GM19324 (cell line): Measurements from ENCODE around the gene CACNA1G.
A peak's percentile ranks its signal among the peaks of the same experiment; 100 is the strongest.

ENCODE experiments used
- ATAC-seq: cut with Tn5 transposase; IDR thresholded peaks from one replicate; pipeline ENCODE4 v1.9.1; 2021; ENCODE audit warnings: mild to moderate bottlenecking, moderate library complexity; ENCODE audit not compliant: unreplicated experiment, low FRiP score

CACNA1G gene

DNA sequence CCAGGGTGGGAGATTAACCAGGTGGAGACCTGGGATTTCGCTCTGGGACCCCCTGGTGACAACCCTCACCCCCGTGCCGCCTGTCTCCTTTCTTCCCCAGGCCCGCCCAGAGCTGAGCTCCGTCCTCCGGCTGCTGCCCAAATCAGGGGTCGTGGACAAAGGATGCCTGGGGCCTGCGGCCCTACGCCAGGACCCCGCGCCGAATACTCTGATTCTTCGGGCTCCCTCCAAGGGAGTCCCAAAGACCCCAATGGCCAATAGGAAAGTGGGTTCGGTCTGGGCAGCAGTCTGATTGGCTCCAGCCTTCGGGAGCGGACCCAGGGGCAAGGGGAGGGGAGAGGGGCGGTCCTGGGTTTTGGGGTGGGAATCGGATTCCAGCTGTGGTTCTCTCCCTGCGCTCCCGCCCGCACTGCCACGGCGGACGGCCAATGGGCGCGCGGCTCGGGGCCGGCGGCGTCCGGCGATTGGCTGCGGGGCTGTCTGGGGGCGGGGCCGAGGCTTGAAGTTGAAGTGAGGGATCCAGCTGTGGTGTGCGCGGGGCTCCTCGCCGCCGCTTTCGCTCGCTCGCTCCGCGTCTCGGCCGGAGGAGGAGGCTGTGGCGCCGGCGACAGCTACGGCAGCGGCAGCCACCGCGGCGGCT, at the start of gene CACNA1G:
TSS of gene CACNA1G (plus strand) at position 531 of the 640 bp plus-strand sequence. CDS start 745 bp downstream, outside the sequence.
- ATAC-seq = peak; percentile 84

DNA sequence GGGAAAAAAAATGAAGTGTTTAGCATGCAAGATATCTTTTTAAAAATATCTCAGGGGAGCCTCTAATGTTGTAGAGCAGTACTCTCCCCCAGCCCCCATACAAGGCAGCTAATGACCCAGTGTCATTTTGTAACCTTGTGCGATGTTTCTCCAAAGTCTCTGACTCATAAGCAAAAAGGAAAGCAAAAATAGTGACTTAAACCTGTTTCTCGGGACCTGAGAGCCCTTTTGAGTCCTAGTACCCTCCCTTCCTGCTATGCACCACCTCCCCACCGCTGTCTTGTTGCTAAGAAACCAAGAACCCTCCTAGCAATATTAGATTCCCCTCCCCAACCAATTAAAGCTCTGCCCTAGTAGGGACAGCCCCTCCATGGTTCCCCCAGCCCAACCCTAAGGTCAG, 49.5 kb upstream of the CACNA1G start:
- no peak for ATAC-seq

DNA sequence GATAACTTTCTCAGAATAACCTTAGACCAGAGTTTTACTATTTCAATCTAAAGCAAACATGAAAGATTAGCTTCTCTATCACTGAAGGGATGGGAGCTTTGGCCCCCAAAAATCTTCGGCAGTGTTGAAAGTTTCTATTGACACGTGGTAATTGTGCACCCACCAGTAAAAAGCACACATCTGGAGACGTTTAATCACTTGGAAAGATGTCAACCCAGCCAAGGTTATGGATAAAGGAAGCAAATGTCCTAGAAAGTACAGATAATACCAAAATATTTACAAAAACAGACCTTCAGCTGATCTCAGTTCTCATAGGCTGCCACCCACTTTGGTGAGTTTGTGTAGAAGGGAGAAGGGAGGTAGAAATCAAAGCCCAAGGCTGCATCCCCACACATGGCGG, 47.0 kb upstream of the CACNA1G start:
- no peak for ATAC-seq

DNA sequence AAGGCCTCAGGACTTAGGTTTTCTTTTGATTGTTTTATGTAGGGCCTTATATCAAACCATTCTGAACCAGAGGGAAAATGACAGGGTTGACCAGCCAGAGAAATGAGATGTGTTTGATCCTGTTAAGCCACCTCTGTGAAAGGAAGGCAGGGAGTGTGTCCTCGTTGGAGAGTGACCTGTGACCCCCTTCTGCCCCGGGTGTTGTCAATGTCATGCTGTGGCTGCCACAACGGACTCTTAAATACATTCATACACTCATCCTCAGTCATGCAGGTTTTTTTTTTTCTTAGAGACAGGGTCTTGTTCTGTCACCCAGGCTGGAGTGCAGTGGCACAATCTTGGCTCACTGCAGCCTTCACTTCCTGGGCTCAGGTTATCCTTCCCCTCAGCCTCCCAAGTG, 46.1 kb upstream of the CACNA1G start:
- no peak for ATAC-seq

DNA sequence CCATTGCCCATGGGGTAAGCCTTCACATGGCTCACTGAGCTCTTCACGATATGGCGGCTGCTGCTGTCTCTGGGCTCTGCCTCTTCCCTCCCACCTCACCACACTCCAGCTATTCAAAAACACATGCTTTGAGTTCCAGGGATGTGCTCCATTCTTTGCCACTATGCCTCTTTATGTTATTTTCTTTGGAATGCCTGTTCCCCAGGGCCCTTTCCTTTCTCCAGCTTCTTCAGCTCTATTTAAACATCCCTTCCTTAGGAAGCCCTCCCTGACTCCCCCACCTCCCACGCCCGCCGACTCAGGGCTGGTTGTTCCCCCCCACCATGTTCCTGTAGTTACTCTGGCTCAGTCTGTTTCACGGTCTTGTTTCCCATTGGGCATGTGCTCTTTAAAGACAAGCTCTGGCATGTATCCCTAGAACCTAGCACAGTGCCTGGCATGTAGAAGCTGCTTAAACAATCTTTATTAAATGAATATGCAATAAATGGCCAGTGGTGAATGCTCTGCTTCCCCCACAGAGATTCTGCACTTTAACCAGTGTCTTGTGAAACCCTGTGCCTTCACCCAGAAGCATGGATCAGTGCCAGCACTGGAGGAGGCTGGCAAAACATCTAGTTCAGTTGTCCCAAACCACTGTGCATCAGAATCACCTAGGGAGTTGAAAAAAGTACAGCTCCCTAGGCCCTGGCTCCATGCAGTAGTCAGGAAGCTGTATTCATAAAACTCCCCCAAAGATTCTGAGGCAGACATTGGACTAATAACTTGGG, 45.4 kb upstream of the CACNA1G start:
- ATAC-seq = no peak

DNA sequence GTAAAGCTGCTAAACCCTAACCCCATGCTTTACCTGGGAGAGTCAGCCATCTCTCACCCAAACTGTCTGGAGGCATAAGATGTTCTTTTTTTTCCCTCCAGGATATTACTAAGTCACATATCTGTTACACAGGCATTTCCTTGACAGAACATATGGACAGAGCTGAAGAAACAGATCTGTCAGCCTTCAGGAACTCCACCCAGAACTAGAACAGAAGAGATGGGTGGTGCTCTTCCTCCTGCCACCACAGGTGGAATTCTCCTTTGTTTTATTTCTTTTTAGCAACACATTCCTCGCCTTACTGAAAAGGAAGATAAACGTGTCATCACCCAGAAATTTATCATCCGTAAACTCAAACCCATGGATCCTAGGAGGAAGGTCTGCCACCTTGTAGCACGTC, 43.5 kb upstream of the CACNA1G start:
- no peak for ATAC-seq

DNA sequence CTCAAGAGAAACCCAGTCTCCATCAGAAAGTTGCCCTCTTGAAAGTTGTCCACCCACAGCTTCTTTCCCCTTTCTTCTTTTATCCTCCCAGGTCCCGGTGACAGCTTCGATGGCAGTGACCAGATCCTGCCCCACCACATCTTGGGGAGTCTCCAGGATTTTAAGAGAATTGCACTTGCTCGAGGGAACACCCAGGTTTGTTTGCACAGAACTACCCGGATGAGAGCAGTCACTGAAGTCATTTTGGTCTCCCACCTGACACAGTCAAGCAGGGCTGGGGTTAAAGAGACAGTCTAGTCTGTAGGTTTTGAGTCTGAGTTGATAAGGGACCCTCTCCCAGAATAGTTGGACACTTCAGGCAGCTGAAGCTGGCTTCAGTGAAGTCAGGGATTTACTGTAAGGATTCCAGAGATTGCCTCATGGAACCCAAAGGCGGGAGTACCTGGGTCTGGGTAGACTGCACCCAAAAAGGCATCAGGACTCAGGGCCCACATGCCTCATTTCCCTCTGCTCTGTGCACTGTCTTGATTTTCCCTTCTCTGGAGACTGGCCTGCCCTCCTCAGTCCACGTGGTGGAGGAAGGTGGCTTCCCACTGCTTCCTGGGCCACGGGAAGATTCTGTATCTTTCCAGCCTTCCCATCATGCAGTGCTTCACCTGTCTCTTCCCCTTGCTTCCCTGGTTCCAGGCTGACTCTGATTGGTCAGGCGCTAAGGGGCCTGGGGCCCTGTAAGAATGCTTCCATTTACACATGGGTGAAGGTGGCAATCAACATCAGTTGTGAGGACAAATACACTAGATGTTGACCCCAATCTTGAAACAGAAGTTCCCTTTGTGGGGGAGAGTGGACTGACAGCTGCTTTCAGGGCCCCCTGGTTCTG, 42.8 kb upstream of the CACNA1G start:
- ATAC-seq = no peak

DNA sequence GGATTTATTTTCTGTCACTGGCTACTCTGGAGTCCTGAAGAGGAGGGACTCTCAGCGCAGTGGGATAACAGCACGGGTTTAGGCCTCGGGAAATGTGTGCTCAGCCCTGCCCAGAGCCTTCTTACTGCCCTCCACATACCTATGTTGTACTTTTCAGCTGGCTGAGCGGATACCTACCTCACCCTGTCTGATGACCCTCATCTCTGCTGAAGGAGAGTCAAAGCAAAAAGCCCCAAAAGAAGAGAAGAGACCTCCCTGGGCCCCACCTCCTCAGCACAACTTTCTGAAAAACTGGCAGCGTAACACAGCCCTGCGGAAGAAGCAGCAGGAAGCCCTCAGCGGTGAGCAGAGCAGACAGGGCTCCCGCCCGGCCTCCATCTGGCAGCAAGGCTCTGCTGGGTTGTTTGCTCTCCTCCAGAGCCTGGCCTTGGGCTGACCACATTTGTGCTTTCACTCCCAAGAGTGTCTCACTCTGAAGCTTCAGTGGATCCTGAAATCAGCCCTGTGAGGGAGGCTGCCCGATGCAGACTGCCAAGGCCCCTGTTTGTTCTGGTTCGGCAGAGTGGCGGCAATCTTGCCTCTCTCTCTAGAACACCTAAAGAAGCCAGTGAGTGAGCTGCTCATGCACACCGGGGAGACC, 42.0 kb upstream of the CACNA1G start:
- ATAC-seq = no peak

DNA sequence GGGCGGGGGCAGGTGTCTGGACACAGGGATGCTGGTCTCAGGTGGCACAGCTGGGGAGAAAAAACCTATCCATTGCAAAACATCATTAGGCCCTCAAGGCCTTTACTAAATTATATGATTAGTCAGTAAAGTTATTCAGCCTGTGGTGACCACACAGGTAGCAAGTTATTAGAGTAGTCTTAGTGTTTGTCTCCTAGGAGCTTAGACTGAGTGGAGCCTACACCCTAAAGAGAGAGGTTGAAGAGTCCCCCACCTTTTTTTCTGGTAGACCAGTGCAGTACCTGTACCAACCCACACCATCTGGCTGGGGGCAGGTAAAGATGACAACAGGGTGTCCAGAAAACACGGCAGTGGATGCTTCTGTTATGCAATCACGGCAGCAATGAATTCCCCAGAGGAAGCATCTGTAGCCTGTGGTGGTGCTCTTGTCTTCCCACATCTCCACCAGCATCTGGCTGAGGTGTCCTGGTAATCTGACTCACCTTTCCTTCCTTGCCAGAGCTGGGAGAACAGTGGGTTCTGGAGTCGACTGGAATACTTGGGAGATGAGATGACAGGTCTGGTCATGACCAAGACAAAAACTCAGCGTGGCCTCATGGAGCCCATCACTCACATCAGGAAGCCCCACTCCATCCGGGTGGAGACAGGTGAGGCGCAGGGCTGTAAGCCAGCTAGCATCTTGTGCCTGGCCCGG, 41.2 kb upstream of the CACNA1G start:
- ATAC-seq = no peak

DNA sequence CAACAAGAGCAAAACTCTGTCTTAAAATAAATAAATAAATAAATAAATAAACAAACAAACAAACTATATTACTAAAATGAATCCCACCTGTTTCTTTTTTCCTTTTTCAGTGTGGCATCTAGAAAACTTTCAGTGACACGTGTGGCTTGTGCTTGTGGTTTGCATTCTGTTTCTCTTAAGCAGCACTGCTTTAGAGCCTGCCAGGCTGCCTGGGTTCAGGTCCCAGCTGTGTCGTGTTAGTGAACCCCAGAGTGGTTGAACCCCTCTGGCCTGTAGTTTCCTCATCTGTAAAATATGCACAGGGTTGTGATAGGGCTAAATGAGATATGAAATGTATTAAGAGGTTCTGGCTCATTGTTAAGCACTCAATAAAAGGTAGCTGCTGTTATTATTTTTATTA, 40.0 kb upstream of the CACNA1G start:
- ATAC-seq = no peak

DNA sequence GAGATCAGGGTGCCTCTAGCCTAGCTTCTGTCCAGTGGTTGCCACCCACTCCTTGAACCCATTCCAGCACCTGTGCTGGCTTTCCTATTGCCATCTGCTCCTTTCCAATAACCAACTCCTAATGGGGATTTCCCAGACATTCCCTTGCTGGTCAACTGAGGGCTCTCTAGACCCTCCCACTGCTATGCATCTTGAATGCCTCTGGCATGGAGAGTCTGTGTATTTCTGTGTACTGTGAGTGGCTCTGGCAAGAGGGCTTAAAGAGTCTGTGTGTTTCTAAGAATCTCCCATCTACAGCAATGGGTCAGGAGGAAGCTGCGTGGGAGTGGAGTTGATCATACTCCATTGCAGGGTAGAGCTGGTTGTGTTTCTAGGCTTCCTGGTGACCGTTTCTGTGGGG, 39.0 kb upstream of the CACNA1G start:
- ATAC-seq = no peak

DNA sequence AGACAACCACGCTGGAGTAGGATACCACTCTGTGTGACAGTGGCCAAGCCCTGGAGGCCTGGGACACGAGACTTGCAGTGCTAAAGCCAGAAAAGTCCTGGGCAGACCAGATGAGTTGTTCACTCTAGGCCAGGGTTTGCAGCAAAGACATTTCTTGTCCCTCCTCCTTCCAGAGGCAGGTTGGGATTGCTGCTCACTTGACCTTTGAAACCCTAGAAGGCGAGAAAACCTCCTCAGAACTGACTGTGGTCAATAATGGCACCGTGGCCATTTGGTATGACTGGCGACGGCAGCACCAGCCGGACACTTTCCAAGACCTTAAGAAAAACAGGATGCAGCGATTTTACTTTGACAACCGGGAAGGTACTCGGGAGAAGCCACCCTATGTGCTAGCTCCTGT, 37.7 kb upstream of the CACNA1G start:
- no peak for ATAC-seq

DNA sequence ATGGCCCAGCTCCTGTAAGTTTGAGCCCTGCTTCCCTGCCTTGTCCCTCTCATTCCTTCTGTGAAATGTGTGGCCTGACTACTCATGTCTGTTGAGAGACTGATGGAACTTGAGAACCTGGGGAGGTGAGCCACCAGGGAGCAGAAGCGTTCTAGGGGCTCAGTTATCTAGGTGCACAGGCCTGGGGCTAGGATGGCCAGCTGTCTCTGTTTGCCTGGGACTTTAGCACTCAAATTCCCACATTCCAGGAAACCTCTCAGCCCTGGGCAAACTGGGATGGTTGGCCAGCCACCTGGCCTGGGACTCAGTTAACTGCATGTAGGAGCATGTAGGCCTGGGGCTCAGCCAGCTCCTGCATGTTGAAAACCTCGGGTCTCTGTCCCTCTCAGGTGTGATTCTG, 37.3 kb upstream of the CACNA1G start:
- no peak for ATAC-seq

DNA sequence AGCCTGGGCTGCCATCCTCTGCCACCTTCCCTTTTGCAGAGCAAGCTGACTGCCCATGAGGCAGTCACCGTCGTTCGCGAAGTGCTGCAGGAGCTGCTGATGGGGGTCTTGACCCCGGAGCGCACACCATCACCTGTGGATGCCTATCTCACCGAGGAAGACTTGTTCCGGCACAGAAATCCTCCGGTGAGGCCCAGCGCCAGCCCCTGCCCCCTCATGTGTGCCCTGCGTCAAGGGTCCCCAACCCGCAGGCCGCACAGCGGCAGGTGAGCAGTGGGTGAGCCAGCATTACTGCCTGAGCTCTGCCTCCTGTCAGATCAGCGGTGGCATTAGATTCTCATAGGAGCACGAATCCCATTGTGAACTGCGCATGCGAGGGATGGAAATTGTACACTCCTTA, 35.7 kb upstream of the CACNA1G start:
- no peak for ATAC-seq

DNA sequence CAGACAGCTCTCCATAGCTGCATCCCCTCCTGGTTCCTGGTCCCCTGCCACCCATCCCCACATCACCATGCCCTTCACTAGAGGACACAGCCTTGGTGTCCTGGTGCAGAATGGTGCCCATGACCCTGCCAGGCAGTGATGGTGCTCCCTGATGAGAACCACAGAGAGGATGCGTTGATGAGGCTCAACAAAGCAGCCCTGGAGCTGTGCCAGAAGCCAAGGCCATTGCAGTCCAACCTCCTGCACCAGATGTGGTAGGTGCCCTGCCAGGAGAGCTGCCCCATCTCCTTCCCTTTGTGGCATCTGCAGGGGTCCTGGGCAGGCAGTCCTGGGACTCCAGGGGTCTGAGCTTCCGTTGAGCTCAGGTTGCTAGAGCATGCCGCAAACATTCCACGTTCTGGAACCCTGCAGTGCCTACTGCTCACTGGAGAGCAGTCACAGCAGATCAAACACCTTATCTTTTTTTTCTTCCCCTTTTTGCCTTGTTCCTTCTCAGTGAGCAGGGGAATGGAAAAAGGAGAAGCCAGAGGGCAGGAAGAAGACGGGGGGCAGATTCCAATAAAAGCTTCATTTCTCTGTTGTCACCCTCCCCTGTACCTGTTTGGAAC, 33.3 kb upstream of the CACNA1G start:
- ATAC-seq = no peak

DNA sequence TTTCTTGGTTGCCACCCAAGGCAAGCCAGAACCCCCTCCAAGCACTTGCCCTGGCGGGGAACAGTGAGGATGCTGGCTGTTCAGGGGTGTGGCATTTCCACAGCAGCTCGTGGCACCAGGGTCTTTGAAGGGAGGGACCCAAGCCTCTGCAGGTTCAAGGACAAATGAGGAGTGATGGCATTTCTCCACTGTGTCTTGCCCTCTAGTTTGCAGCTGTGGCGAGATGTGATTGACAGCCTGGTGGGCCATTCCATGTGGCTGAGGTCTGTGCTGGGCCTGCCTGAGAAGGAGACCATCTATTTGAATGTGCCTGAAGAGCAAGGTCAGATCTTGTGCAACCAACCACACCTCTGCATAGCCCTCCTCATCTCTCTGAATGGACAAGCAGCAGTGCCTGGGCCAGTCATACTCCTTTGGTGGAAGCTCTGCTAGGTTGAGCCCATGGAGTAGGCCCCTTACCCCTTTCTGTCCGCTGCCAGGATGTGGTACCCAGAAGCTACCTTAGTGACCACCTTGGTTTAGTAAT, 32.5 kb upstream of the CACNA1G start:
- no peak for ATAC-seq

DNA sequence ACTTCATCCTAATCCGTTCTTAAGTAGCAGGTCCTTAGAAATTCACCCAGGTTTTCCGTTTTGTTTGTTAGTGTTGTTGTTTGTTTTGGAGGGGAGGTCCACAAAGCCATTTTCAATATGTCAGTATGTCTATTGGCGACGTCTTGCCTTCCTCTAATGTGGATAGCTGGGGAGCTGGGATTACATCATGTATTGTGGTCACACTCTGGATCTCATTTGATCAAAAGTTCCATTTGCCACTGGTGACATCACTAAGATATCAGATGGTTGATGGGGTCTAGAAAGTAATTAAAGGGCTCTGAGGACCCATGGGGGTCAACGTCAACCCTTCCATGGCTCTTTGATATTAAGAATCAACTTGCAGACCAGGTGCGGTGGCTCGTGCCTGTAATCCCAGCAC, 30.7 kb upstream of the CACNA1G start:
- ATAC-seq = no peak

DNA sequence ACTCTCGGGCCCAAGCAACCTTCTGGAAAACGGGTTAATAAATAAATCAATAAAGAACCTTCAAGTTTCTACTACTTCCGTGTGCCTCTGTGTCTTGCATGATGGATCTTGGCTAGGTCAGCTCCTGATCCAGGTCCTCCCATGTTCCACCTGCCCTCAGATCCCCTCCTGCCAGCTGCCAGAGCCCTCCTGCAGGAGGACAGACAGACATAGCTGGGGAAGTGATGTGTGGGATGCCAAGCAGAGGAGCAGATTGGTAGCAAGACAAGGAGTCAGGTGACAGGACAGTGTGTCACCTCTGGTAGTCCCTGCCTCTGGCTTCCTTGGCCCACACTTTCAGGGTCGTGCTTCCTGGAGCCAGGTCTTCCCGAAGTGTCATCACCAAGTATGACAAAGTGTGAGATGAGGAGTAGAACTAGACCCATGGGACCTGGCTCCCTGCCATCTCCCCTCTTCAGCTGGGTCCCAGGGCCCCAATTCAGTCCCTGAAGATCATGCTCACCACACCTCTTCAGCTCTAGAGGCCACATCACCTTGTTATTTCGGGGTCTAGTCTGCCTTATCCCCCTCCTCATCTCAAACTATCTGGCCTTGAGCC, 29.0 kb upstream of the CACNA1G start:
- ATAC-seq = no peak

DNA sequence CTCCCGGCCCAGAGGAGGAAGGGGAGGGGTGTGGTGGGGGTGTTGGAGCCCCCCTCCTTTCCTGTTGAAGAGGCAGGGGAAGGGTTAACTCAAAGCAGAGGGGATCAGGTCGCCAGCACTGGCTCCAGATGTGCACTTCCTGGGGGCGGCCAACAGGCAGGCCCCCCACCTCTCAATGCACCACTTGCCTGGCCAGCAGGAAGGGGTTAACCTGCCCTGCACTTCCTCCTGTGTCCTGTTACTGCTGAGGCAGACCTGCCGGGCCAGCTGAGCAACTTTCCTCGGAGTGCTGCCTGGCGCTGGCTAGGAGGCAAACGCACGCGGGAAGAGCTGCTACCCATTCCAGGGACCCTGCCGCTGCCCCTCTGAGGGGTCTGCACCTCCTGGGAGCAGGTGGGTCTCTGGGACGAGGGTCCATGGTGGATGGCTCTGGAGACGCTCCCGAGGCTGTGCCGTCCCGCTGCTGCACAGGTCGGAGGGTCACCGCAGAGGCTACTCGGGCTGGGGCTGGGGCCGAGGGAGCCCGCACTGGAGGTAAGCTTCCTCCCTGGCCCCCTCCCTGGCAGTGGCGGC, 28.0 kb upstream of the CACNA1G start, which contains the start of gene EPN3:
TSS of gene EPN3 (plus strand) at position 284 of the 573 bp plus-strand sequence. CDS start 3,822 bp downstream, outside the sequence.
- no peak for ATAC-seq
